GM12878 (cell line): ENCODE measurements around the gene KLB. TPM values are rescaled to one million over a fixed set of nuclear protein-coding genes. Genes with fewer than 3 reads are reported as not detected.

Source experiments
- ATAC-seq: fragments of 200-7000 bp; cut with Tn5 transposase; 3 replicates; pipeline ENCODE4 v1.9.1; 2020; ENCODE audit warnings: mild to moderate bottlenecking, moderate library complexity
- BruUV-seq: library from RNA; stranded (reverse); fragments of 400-500 nt; replicated peaks from 2 replicates; lab custom pipeline; 2021; lab: Mats Ljungman, UMichigan
- CTCF ChIA-PET: fragments of 300-600 bp; sonication (Branson Sonifier 250); formaldehyde crosslinking; extraction: SDS; loops from one replicate; lab custom pipeline; 2021; ENCODE audit warnings: inconsistent platforms; lab: Yijun Ruan, JAX
- POLR2A ChIA-PET: fragments of 350-600 bp; formaldehyde crosslinking; extraction: SDS; loops from one replicate; lab custom pipeline; 2021; ENCODE audit warnings: inconsistent platforms; lab: Charles Lee
- RAD21 ChIA-PET: fragments of 300-600 bp; sonication (Branson Sonifier 250); formaldehyde crosslinking; loops from one replicate; lab custom pipeline; 2023; ENCODE audit warnings: antibody characterized with exemption; ENCODE audit not compliant: unreplicated experiment; lab: Charles Lee
- SMC1A ChIA-PET: fragments of 300-600 bp; sonication (Branson Sonifier 250); formaldehyde crosslinking; loops from one replicate; lab custom pipeline; 2023; ENCODE audit not compliant: unreplicated experiment, uncharacterized antibody; lab: Charles Lee
- DNase-seq: peaks from one replicate; pipeline ENCODE4 v3.0.0-alpha.2; 2011; ENCODE audit warnings: low read depth, low spot score
- FAIRE-seq: peaks from 3 replicates; lab custom pipeline; 2011; peaks lifted over from hg19 to GRCh38; lab: Jason Lieb, UNC
- H2AFZ ChIP-seq: 2 replicates; pipeline ENCODE4 v1.6.0; 2011; ENCODE audit warnings: low read depth, low read length, control low read depth; ENCODE audit not compliant: control insufficient read depth
- H3K27ac ChIP-seq: 2 replicates; pipeline ENCODE4 v1.5.1; 2011; ENCODE audit warnings: control low read depth; ENCODE audit not compliant: control insufficient read depth, insufficient read depth
- H3K27me3 ChIP-seq, 2 experiments: replicated peaks in 1 of 2; 2 replicates each; pipeline versions ENCODE4 v1.6.0 to v1.6.1; 2011; ENCODE audit warnings: low read length in 1 of 2; ENCODE audit not compliant: control insufficient read depth in 2 of 2, insufficient read depth in 2 of 2
- H3K36me3 ChIP-seq, 2 experiments: 2 replicates each; pipeline ENCODE4 v1.5.1; 2011; ENCODE audit warnings: low read length in 1 of 2; ENCODE audit not compliant: control insufficient read depth in 2 of 2, insufficient read depth in 2 of 2
- H3K4me1 ChIP-seq: 2 replicates; pipeline ENCODE4 v1.6.1; 2011; ENCODE audit warnings: mild to moderate bottlenecking, low read length, moderate library complexity, mixed read lengths; ENCODE audit not compliant: control insufficient read depth, insufficient read depth
- H3K4me2 ChIP-seq: 2 replicates; pipeline ENCODE4 v1.6.0; 2011; ENCODE audit warnings: control low read depth; ENCODE audit not compliant: control insufficient read depth, insufficient read depth
- H3K4me3 ChIP-seq: fragments of 200-600 bp; sonication (generic); 2 replicates; pipeline ENCODE4 v1.5.1; 2016
- H3K79me2 ChIP-seq: 2 replicates; pipeline ENCODE4 v1.6.0; 2011; ENCODE audit warnings: low read length; ENCODE audit not compliant: control insufficient read depth, insufficient read depth
- H3K9ac ChIP-seq: 2 replicates; pipeline ENCODE4 v1.8.0; 2011; ENCODE audit warnings: low read length, control low read depth, mixed read lengths; ENCODE audit not compliant: control insufficient read depth, insufficient read depth
- H3K9me3 ChIP-seq: replicated peaks from 3 replicates; pipeline ENCODE4 v1.5.1; 2011; ENCODE audit warnings: mild to moderate bottlenecking, low read length; ENCODE audit not compliant: control insufficient read depth, insufficient read depth
- H4K20me1 ChIP-seq: 2 replicates; pipeline ENCODE4 v1.6.0; 2011; ENCODE audit not compliant: control insufficient read depth, insufficient read depth
- BCL11A ChIP-seq: IDR thresholded peaks from 2 replicates; pipeline ENCODE4 v1.6.1; 2011; ENCODE audit warnings: low read depth, low read length
- IRF5 ChIP-seq: fragments of 450-650 bp; IDR thresholded peaks from 2 replicates; pipeline ENCODE4 v1.6.1; 2017; ENCODE audit warnings: borderline replicate concordance
- MXI1 ChIP-seq: fragments of 150-350 bp; IDR thresholded peaks from 2 replicates; pipeline ENCODE4 v1.6.1; 2011; ENCODE audit warnings: low read depth, mild to moderate bottlenecking, inconsistent platforms, low read length, improper control_type of control experiment
- WGBS: methylation state at CpG from one replicate; pipeline ENCODE4 v1.1.6; 2016; ENCODE audit warnings: low lambda C conversion rate; ENCODE audit not compliant: insufficient replicate concordance, insufficient coverage; ENCODE audit errors: missing lambda C conversion rate; 5-methylcytosine and 5-hydroxymethylcytosine counted together
- in situ Hi-C: fragments of 300-500 bp; cut with MboI; formaldehyde crosslinking; loops from 9 replicates; pipeline ENCODE4 v1.14.3; 2018; ENCODE audit warnings: mixed read lengths
- intact Hi-C: fragments of 100-400 bp; cut with micrococcal nuclease; formaldehyde crosslinking; loops from one replicate; pipeline ENCODE4 v1.14.2; 2022; ENCODE audit not compliant: unreplicated experiment
- polyA plus RNA-seq, 11 experiments: library from polyadenylated mRNA; depleted of rRNA in 4 of 11; unstranded in 6 of 11; stranded (reverse) in 5 of 11; fragments of >200 nt; fragmentation: Nextera tagmentation in 4 of 11; fragmentation: Illumina TruSeq in 1 of 11; extraction: Ambion mirVana in 4 of 11; extraction: Trizol in 1 of 11; gene quantifications; 1 replicate in 1 of 11; 2 replicates in 10 of 11; pipeline versions ENCODE4 v1.2.1 to v1.2.3, GENCODE V29; 2011 to 2016; ENCODE audit warnings: inconsistent platforms in 2 of 11, missing spikeins in 2 of 11, low read depth in 1 of 11
- total RNA-seq, 4 experiments: library from RNA; depleted of rRNA in 3 of 4; stranded (reverse); fragments of >200 nt in 3 of 4; fragmentation: Illumina TruSeq in 1 of 4; extraction: Trizol in 1 of 4; gene quantifications; 2 replicates each; pipeline versions ENCODE4 v1.2.1 to v1.2.3, GENCODE V29; 2013 to 2021

The KLB gene
- total and polyA plus RNA-seq, 10 of the 15 experiments (the other 5 are each of a cell fraction or from before 2014, with no cell fraction given) = under 0.01 to 0.13 (median 0.04) TPM; not detected in 1

GRCh38 chr4:39456946-39457763 lies 50.4 kb downstream of the KLB start:
- Histone ChIP-seq H3K9ac (peak overlapping the region; percentile 87), H3K27me3 (no peaks in the 10 kb centered on the region), H3K9me3 (no peaks in the 10 kb centered on the region; the same call in 2 of the 3 replicates), H3K36me3 (peaks cover 4 to 40% of the 10 kb centered on the region in 2 experiments), H3K4me3 (peak overlapping the region; percentile 94), H3K27ac (peak overlapping the region; percentile 92), H3K4me2 (peak overlapping the region; percentile 92), H2AFZ (no peak overlapping the region), H4K20me1 (peaks cover 7% of the 10 kb centered on the region), H3K4me1 (peaks cover 2% of the 10 kb centered on the region; the same call in 1 of the 2 replicates), H3K79me2 (peaks cover 57% of the 10 kb centered on the region)
- ChIA-PET POLR2A (interaction anchor here (0.6 to 2.5 kb wide), 6 partner anchors 9 to 1507 kb away, joined by 3 to 9 read pairs (median 3); partner anchors contain the start of gene RFC1), SMC1A (interaction anchor here (0.6 to 2.5 kb wide), 10 partner anchors 9 to 554 kb away, joined by 3 to 9 read pairs (median 4); partner anchors contain the start of gene RFC1), RAD21 (interaction anchor here (1.2 to 1.4 kb wide), 2 partner anchors 45 to 229 kb away, joined by 3 read pairs; no protein-coding TSS in a partner anchor), CTCF (interaction anchor here (1.2 to 2.4 kb wide), 6 partner anchors 9 to 554 kb away, joined by 3 to 12 read pairs (median 8); no protein-coding TSS in a partner anchor)
- no peak for ATAC-seq
- WGBS = 15% methylated on average over 10 of the region's 10 CpGs
- in situ Hi-C loops = no loop called here
- DNase-seq = no peak
- intact Hi-C loops = loop anchor here (5.0 kb wide), 2 partner anchors 160 to 555 kb away; no protein-coding TSS in a partner anchor
- no peak for FAIRE-seq
- no peak for TF ChIP-seq IRF5
- no peak for TF ChIP-seq BCL11A
- TF ChIP-seq MXI1 = no peak
- BruUV-seq = TSS peak; percentile 57
